SKM-1 treated with dmso at 0.1 percent for 144 hours (cell line): ENCODE results near the gene MVP.
A peak's percentile ranks its signal among the peaks of the same experiment; 100 is the strongest.
"Not testable (repeated sequence)": the region's sequence is repeated elsewhere in the genome, so short reads cannot be mapped to it uniquely, and the experiment has no call there.

Source experiments
- DNase-seq: peaks from one replicate; lab custom pipeline; 2025; ENCODE audit not compliant: unreplicated experiment; lab: John Stamatoyannopoulos, UW

MVP gene

GRCh38 chr16:29815032-29815721 lies 5.1 kb upstream of the MVP start:
- no peak for DNase-seq

- DNase-seq = peak; percentile 98
These were observed 4.2 kb upstream of the MVP start, which contains the start of gene PAGR1 for GRCh38 chr16:29815793-29816693. Gene PAGR1 (plus strand): TSS chr16:29816152. CDS start chr16:29816526, 374 bp downstream.

- peak; percentile 69 for DNase-seq
These were observed 3.4 kb upstream of the MVP start for GRCh38 chr16:29816694-29817441.

DNA sequence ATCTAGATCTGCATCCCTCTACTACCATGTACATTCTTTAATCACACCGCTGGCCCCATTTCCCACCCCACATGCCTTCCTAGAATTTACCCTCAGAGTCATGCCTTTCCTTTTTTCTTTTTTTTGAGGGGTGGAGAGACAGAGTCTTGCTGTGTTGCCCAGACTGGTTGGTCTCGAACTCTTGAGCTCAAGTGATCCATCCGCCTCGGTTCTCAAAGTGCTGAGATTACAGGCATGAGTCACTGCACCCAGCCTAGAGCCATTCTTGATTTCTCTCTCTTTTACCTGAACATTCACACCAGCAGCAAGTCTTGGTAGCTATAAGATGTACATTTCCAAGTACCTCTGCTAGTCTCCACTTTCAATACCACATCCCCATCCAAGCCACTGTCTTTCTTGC lies 2.2 kb upstream of the MVP start:
- no peak for DNase-seq

DNA sequence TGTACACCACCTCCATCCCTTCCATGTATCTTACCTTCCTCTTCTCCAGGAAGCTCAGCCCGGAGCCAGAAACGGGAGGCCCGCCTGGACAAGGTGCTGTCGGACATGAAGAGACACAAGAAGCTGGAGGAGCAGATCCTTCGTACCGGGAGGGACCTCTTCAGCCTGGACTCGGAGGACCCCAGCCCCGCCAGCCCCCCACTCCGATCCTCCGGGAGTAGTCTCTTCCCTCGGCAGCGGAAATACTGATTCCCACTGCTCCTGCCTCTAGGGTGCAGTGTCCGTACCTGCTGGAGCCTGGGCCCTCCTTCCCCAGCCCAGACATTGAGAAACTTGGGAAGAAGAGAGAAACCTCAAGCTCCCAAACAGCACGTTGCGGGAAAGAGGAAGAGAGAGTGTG lies 756 bp upstream of the MVP start:
- DNase-seq = no peak

GRCh38 chr16:29820730-29821642 lies 724 bp downstream of the MVP start:
- no peak for DNase-seq

- DNase-seq = no peak
These were observed 1.4 kb downstream of the MVP start for GRCh38 chr16:29821643-29822115.

GRCh38 chr16:29824589-29825144 lies 4.4 kb downstream of the MVP start:
- DNase-seq = no peak

DNA sequence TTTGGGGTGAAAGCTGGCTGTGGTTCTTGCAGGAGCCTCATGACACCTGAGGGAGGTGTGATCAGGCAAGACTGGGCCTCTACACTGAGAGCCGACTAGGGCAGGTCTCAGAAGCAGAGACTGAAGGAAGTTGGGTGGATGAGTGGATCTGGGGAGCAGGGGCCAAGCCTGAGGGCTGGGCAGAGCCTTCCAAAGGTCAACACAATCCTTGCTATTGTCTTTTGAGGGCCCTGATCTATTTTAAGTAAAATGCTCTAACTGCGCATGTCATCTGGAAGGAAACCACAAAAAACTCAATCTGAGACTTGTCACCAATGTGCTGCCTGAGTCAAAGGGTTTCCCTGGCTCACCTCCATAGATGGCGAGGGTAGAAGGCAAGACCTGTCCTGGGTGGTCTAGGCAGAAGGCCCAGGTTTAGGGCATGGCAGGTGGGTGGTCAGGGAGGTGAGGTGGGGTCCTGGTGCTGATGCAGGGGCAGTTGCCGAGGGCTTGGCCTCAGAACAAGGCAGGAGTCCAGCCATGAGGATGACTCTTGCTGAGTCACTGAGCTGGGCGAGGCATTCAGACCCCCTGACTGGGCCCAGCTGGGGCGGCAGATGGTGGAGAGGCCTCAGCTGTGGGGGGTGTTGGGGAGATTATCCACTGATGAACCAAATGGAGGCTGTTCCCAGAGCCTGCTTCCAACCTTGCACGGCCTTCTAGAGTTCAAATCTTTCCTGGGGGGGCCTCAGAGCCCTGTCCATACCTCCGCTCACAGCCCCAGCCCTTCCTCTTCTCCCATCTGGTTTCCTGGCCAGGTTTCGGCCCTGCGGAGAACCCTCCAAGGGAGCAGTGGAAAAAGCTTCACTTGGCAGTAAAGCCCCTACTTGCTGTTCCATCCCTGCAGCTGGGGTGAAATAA lies 5.1 kb downstream of the MVP start:
- no peak for DNase-seq

GRCh38 chr16:29826342-29826695 lies 6.1 kb downstream of the MVP start:
- no peak for DNase-seq

- DNase-seq = no peak
These were observed 10.5 kb downstream of the MVP start for GRCh38 chr16:29830774-29831173.

DNA sequence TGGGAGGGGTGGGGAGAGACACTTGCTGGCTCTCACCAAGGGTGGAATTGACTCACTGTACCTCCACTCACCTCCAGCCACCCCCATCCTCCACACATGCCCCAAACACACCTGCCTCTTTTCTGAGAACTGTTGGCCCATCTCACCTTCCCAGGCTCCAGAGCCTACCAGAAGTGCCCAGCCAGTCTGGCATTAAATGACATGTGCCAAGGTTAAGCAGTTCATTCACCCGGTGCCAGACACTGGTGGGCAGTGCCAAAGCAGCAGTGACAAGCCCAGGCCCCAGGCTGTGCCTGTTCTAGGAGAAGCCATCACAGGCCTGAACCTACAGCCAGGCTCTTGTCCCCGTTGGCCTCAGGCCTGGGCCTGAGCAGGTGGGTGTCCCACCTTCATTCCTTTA lies 11.2 kb downstream of the MVP start:
- DNase-seq = no peak

GRCh38 chr16:29833219-29833618 lies 13.0 kb downstream of the MVP start:
- DNase-seq = not testable (repeated sequence)

DNA sequence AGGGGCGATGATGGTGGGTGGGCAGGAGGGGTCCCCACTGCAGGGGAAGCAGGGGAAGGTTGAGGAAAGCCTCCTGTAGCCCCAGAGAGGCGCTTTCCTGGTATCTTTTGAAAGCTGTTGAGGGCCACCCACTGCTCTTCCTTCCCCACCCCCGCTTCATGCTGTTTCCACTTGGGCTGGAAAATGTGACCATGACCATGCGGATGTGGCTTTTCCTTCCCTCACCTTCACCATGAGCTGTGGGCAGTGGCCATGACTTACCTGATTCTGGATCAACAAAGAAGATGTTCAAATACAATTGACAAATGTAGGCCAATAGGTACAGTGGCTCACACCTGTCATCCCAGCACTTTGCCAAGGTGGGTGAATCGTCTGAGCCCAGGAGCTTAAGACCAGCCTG lies 13.8 kb downstream of the MVP start:
- DNase-seq = no peak

DNA sequence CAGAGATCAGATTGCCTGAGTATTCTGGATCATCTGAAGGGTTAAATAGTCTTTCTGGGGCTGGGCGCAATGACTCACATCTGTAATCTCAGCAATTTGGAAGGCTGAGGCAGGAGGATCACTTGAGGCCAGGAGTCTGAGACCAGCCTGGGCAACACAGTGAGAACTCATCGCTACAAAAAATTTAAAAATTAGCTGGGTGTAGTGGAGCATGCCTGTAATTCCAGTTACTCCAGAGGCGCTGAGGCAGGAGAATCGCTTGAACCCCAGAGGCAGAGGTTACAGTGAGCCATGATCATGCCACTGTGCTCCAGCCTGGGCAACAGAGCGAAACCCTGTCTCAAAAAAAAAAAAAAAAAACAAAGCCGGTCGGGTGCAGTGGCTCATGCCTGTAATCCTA lies 15.7 kb downstream of the MVP start:
- no peak for DNase-seq

GRCh38 chr16:29836623-29837022 lies 16.4 kb downstream of the MVP start:
- no peak for DNase-seq

GRCh38 chr16:29837841-29838240 lies 17.6 kb downstream of the MVP start:
- DNase-seq = no peak

- DNase-seq = no peak
These were observed 19.6 kb downstream of the MVP start for GRCh38 chr16:29839822-29840221.

DNA sequence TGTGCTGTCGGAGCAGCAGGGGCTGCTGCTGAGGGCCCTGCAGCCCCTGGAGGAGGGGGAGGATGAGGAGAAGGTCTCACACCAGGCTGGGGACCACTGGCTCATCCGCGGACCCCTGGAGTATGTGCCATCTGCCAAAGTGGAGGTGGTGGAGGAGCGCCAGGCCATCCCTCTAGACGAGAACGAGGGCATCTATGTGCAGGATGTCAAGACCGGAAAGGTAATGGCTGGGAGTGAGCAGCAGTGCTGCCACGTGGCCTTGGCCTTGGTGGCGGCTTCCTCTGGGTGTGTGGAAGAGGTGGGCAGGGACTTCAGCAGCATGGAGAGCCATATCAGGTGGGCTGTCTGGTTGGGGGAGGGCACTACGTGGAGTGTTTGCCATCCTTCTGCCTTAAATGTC lies 20.0 kb downstream of the MVP start:
- DNase-seq = no peak
